CD14-positive monocyte (primary cell): ENCODE measurements around the gene MYO5B. TPM values are rescaled to one million over a fixed set of nuclear protein-coding genes. Genes with fewer than 3 reads are reported as not detected.

Experiments
- DNase-seq, 3 donors: peaks; one replicate each; pipeline ENCODE4 v3.0.0-alpha.2; 2011 to 2022
- H2AFZ ChIP-seq: 2 replicates; pipeline ENCODE4 v1.6.0; 2012; ENCODE audit warnings: mild to moderate bottlenecking, low read depth, low read length, inconsistent platforms; ENCODE audit not compliant: insufficient read depth, poor library complexity, severe bottlenecking
- H3K27ac ChIP-seq, 2 donors: 1 replicate in 1 of 2; 2 replicates in 1 of 2; pipeline ENCODE4 v1.5.1; 2012 to 2013; ENCODE audit warnings: low read length in 2 of 2, control low read depth in 1 of 2, inconsistent platforms in 1 of 2, low read depth in 1 of 2, mild to moderate bottlenecking in 1 of 2
- H3K27me3 ChIP-seq, 2 donors: one replicate each; pipeline versions ENCODE4 v1.6.0 to v1.6.1; 2011 to 2013; ENCODE audit warnings: low read length in 2 of 2; ENCODE audit not compliant: control insufficient read depth in 2 of 2, insufficient read depth in 2 of 2
- H3K36me3 ChIP-seq, 2 donors: replicated peaks in 1 of 2; 1 replicate in 1 of 2; 2 replicates in 1 of 2; pipeline versions ENCODE4 v1.5.1 to v1.6.1; 2012 to 2013; ENCODE audit warnings: low read length in 2 of 2, control low read depth in 1 of 2, inconsistent platforms in 1 of 2, mild to moderate bottlenecking in 1 of 2; ENCODE audit not compliant: insufficient read depth in 2 of 2, control insufficient read depth in 1 of 2
- H3K4me1 ChIP-seq, 2 donors: 1 replicate in 1 of 2; 2 replicates in 1 of 2; pipeline versions ENCODE4 v1.5.1 to v1.6.1; 2012 to 2013; ENCODE audit warnings: low read length in 2 of 2, control low read depth in 1 of 2, inconsistent platforms in 1 of 2, mild to moderate bottlenecking in 1 of 2, moderate library complexity in 1 of 2; ENCODE audit not compliant: insufficient read depth in 2 of 2, control insufficient read depth in 1 of 2
- H3K4me2 ChIP-seq: replicated peaks from 2 replicates; pipeline ENCODE3; 2012; ENCODE audit warnings: low read length, moderate library complexity, mild to moderate bottlenecking; ENCODE audit not compliant: poor library complexity, severe bottlenecking; ENCODE audit errors: extremely low read depth
- H3K4me3 ChIP-seq, 3 experiments: fragments of 200-600 bp in 1 of 3; sonication (generic) in 1 of 3; replicated peaks in 1 of 3; 1 replicate in 2 of 3; 2 replicates in 1 of 3; pipeline ENCODE4 v1.5.1; 2011 to 2013; ENCODE audit warnings: low read length in 3 of 3, mild to moderate bottlenecking in 3 of 3, control low read depth in 2 of 3, low read depth in 2 of 3, inconsistent platforms in 1 of 3, moderate library complexity in 1 of 3
- H3K79me2 ChIP-seq: 2 replicates; pipeline ENCODE4 v1.6.0; 2012; ENCODE audit warnings: mild to moderate bottlenecking, control low read depth, inconsistent platforms, low read length, moderate library complexity; ENCODE audit not compliant: insufficient read depth
- H3K9ac ChIP-seq: 2 replicates; pipeline ENCODE4 v1.6.0; 2017; ENCODE audit warnings: low read length, mild to moderate bottlenecking; ENCODE audit not compliant: insufficient read depth, poor library complexity, severe bottlenecking
- H3K9me3 ChIP-seq, 2 donors: replicated peaks in 1 of 2; 1 replicate in 1 of 2; 2 replicates in 1 of 2; pipeline versions ENCODE4 v1.5.1 to v1.6.1; 2012 to 2013; ENCODE audit warnings: low read length in 2 of 2, control low read depth in 1 of 2; ENCODE audit not compliant: control insufficient read depth in 1 of 2, insufficient read depth in 1 of 2
- H4K20me1 ChIP-seq: 2 replicates; pipeline ENCODE4 v1.6.0; 2012; ENCODE audit warnings: mild to moderate bottlenecking, low read length, control low read depth, moderate library complexity; ENCODE audit not compliant: insufficient read depth
- H3K27ac Mint-ChIP-seq, 7 donors: one replicate each; pipeline ENCODE4 v1.8.0; 2020; ENCODE audit warnings: mild to moderate bottlenecking in 7 of 7, mixed read lengths in 7 of 7, moderate library complexity in 6 of 7, inconsistent platforms in 2 of 7
- H3K27me3 Mint-ChIP-seq, 3 donors: one replicate each; pipeline ENCODE4 v1.8.0; 2021 to 2022; ENCODE audit warnings: low read depth in 3 of 3, mild to moderate bottlenecking in 3 of 3, mixed read lengths in 3 of 3, moderate library complexity in 3 of 3, inconsistent platforms in 1 of 3
- H3K36me3 Mint-ChIP-seq, 2 donors: one replicate each; pipeline ENCODE4 v1.8.0; 2020; ENCODE audit warnings: mixed read lengths in 2 of 2, inconsistent platforms in 1 of 2, mild to moderate bottlenecking in 1 of 2
- H3K4me1 Mint-ChIP-seq: one replicate; pipeline ENCODE4 v1.8.0; 2020; ENCODE audit warnings: mild to moderate bottlenecking, mixed read lengths
- H3K4me3 Mint-ChIP-seq, 2 donors: one replicate each; pipeline ENCODE4 v1.8.0; 2020; ENCODE audit warnings: mild to moderate bottlenecking in 2 of 2, mixed read lengths in 2 of 2, moderate library complexity in 1 of 2
- H3K9me3 Mint-ChIP-seq, 7 donors: one replicate each; pipeline ENCODE4 v1.8.0; 2020 to 2022; ENCODE audit warnings: mixed read lengths in 7 of 7, mild to moderate bottlenecking in 6 of 7, moderate library complexity in 6 of 7, inconsistent platforms in 2 of 7
- CTCF ChIP-seq: fragments of 200-600 bp; IDR thresholded peaks from one replicate; pipeline ENCODE4 v1.8.0; 2022; ENCODE audit warnings: antibody characterized with exemption, mild to moderate bottlenecking
- WGBS: methylation state at CpG from one replicate; pipeline ENCODE4 v1.1.5; 2013; ENCODE audit warnings: missing lambda C conversion rate; ENCODE audit not compliant: insufficient coverage; 5-methylcytosine and 5-hydroxymethylcytosine counted together
- intact Hi-C, 2 donors: fragments of 100-400 bp; cut with micrococcal nuclease; formaldehyde crosslinking; loops; one replicate each; pipeline versions ENCODE4 v1.15.0 to v1.15.1; 2023
- polyA plus RNA-seq, 3 donors: library from polyadenylated mRNA; depleted of rRNA in 1 of 3; unstranded in 2 of 3; stranded (reverse) in 1 of 3; fragments of 300-500 nt in 2 of 3; fragments of >200 nt in 1 of 3; fragmentation: Illumina TruSeq in 2 of 3; gene quantifications; 1 replicate in 2 of 3; 2 replicates in 1 of 3; pipeline ENCODE4 v1.2.3, GENCODE V29; 2012 to 2021

The MYO5B gene
- polyA plus RNA-seq, 3 donors: 0.04 TPM; not detected in 2

GRCh38 chr18:49884465-49884864 is 310.5 kb downstream of the MYO5B start:
- WGBS: 100% methylated on average over 1 of the region's 4 CpGs
- Mint-ChIP-seq H3K36me3 (no peaks in the 10 kb centered on the region), H3K4me3 (no peak overlapping the region), H3K9me3 (no peaks in the 10 kb centered on the region), H3K4me1 (no peaks in the 10 kb centered on the region), H3K27ac (no peak overlapping the region), H3K27me3 (peaks cover 2 to 7% (median 2%) of the 10 kb centered on the region in 3 donors)
- Histone ChIP-seq H3K79me2 (no peaks in the 10 kb centered on the region), H3K9ac (no peak overlapping the region), H3K9me3 (no peaks in the 10 kb centered on the region), H3K4me2 (no peak overlapping the region), H2AFZ (no peak overlapping the region), H3K27ac (no peak overlapping the region), H3K27me3 (peaks cover 0 to 2% of the 10 kb centered on the region in 2 donors), H3K36me3 (no peaks in the 10 kb centered on the region), H3K4me1 (no peaks in the 10 kb centered on the region), H4K20me1 (no peaks in the 10 kb centered on the region), H3K4me3 (no peak overlapping the region)
- DNase-seq: no peak
- intact Hi-C loops: no loop called here
- no peak for TF ChIP-seq CTCF

GRCh38 chr18:49880661-49881060 is 314.3 kb downstream of the MYO5B start:
- Mint-ChIP-seq H3K9me3 (no peaks in the 10 kb centered on the region), H3K36me3 (no peaks in the 10 kb centered on the region), H3K4me1 (no peaks in the 10 kb centered on the region), H3K4me3 (no peak overlapping the region), H3K27ac (no peak overlapping the region), H3K27me3 (peaks cover 0 to 5% (median 4%) of the 10 kb centered on the region in 3 donors)
- DNase-seq: no peak
- H3K27me3 ChIP-seq: peaks cover 0 to 2% of the 10 kb centered on the region in 2 donors
- H2AFZ ChIP-seq: no peak overlapping the region
- H3K79me2 ChIP-seq: no peaks in the 10 kb centered on the region
- no peak overlapping the region for H3K4me2 ChIP-seq
- H3K9me3 ChIP-seq: no peaks in the 10 kb centered on the region
- H3K9ac ChIP-seq: no peak overlapping the region
- intact Hi-C loops: no loop called here
- H3K4me1 ChIP-seq: no peaks in the 10 kb centered on the region
- WGBS: 76% methylated on average over 3 of the region's 3 CpGs
- H3K36me3 ChIP-seq: no peaks in the 10 kb centered on the region
- H3K27ac ChIP-seq: no peak overlapping the region
- H4K20me1 ChIP-seq: no peaks in the 10 kb centered on the region
- no peak overlapping the region for H3K4me3 ChIP-seq
- no peak for TF ChIP-seq CTCF
